M059J (cell line): ENCODE data around the gene MAP4. TPM values are rescaled to one million over a fixed set of nuclear protein-coding genes. Genes with fewer than 3 reads are reported as not detected.
"Not testable (repeated sequence)": the region's sequence is repeated elsewhere in the genome, so short reads cannot be mapped to it uniquely, and the experiment has no call there.

Experiments used
- DNase-seq: peaks from one replicate; pipeline ENCODE4 v3.0.0-alpha.2; 2012; ENCODE audit warnings: low read depth
- total RNA-seq: library from RNA; depleted of rRNA; stranded (reverse); fragments of >200 nt; shearing (Covaris generic); gene quantifications from 2 replicates; pipeline ENCODE4 v1.2.3, GENCODE V29; 2014; rRNA removed

Gene MAP4, protein sequence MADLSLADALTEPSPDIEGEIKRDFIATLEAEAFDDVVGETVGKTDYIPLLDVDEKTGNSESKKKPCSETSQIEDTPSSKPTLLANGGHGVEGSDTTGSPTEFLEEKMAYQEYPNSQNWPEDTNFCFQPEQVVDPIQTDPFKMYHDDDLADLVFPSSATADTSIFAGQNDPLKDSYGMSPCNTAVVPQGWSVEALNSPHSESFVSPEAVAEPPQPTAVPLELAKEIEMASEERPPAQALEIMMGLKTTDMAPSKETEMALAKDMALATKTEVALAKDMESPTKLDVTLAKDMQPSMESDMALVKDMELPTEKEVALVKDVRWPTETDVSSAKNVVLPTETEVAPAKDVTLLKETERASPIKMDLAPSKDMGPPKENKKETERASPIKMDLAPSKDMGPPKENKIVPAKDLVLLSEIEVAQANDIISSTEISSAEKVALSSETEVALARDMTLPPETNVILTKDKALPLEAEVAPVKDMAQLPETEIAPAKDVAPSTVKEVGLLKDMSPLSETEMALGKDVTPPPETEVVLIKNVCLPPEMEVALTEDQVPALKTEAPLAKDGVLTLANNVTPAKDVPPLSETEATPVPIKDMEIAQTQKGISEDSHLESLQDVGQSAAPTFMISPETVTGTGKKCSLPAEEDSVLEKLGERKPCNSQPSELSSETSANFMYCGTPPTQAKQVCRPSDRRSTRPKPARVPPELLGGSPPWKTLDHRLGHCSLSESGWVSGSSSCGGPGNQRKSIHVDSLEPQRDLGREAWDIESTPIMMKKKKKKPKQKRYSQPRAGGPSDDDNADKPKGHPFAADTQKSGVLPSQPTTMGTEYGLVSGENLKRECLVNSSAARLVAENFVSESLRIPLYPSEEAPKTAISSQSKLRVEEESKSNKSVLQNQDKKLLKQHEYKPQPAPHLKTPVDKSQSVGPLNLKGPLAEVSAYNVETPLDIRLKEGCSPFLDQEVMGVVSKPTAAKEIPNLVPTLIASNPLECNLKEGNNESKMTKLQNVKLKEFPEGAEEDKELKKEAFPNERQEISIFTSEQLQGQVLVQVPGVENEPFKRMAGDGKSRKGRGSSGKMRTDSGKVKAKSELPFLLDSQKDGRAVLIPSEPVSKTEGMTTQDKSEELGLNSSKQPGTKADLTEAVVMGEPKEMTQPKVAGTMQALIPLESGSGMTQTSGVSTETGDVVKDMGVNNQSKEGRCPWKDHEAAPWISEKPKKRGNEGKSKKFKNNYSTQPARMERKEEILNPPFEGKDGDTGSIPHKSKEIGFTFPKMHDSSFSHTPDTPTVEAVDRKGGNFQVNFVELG (N-terminal part only)
- total RNA-seq, result 56.3 and 95.5 TPM in 2 replicates

DNA sequence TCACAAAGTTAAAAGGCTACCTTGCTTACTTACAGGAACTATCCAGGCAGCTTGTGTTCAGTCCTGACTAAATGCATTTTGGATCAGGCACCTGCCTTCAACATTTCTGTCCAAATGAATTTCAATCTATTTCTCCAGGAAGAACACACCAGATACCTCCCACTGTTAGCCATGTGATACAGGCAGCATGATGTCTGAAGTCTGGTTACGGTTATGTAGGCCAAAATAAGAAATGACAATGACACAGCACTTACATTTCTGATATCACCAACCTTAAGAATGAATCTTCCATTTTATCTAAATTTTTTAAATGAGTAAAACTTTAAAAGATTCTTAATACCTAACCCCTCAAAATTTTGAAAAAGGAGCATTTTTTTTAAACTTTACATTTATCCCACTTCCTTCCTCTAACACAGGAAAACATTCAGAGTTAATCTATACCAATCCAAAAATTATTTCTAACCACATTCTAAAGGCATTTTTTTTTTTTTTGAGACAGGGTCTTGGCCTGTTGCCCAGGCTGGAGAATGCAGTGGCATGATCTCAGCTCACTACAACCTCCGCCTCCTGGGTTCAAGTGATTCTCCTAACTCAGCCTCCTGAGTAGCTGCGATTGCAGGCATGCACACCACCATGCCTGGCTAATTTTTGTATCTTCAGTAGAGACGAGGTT is at the start of gene MAP4:
MAP4 (minus strand) TSS at position 116 of the 673 bp plus-strand sequence. CDS start 17,556 bp downstream, outside the sequence.
- DNase-seq, result peak; percentile 27

DNA sequence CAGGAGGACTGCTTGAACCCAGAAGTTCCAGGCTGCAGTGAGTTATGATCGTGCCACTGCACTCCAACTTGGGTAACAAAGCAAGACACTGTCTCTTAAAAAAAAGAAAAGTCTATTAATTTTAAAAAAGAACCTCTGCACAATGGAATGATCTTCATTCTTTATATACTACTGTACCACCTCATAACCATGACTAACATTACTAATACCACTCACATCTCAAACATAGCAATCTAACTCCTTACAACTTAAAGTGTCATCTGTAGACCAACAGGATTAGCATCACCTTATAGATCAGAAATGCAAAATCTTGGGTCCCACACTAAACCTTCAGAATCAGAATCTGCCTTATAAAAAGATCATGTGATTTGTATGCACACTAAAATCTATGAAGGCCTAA is 48.8 kb upstream of the MAP4 start:
- DNase-seq, result no peak

DNA sequence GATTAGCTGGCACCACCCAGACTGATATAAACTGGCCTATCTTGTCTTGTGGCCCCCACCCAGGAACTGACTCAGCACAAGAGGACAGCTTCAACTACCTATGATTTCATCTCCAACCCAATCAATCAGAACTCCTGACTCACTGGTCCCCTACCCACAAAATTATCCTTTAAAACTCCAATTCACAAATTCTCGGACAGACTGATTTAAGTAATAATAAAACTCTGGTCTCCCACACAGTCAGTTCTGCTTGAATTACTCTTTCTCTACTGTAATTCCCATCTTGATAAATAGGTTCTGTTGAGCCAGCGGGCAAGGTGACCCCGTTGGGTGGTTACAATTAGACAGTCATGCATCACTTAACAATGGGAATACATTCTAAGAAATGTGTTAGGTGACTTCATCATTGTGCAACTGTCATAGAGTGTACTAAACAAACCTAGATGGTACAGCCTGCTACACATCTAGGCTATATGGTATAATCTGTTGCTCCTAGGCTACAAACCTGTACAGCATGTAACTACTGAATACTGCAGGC is 48.1 kb upstream of the MAP4 start:
- peak; percentile 30 for DNase-seq

DNA sequence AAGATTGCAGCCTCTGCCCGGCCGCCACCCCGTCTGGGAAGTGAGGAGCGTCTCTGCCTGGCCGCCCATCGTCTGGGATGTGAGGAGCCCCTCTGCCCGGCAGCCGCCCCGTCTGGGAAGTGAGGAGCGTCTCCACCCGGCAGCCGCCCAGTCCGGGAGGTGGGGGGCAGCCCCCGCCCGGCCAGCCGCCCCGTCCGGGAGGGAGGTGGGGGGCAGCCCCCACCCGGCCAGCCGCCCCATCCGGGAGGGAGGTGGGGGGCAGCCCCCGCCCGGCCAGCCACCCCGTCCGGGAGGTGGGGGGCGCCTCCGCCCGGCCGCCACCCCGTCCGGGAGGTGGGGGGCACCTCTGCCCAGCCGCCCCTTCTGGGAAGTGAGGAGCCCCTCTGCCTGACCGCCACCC is 45.4 kb upstream of the MAP4 start:
- DNase-seq, result not testable (repeated sequence)

DNA sequence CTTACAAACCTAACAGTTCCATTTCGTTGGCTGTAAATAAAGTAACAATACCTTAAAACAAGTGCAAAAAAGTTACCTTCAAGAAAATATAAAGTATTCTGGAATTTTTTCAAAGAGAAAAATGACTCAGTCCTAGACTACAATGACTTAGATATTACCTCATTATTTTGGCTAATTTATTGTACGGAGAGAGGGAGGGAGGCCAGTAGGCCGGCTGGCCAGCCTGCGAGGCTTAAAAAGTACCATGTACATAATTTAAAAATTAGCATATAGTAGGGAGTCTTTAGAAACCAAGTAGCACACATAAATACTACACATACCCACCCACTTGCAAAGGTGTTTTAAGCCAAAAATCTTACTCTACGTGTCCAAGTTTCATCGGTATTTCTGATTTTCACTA is 41.9 kb upstream of the MAP4 start:
- no peak for DNase-seq

DNA sequence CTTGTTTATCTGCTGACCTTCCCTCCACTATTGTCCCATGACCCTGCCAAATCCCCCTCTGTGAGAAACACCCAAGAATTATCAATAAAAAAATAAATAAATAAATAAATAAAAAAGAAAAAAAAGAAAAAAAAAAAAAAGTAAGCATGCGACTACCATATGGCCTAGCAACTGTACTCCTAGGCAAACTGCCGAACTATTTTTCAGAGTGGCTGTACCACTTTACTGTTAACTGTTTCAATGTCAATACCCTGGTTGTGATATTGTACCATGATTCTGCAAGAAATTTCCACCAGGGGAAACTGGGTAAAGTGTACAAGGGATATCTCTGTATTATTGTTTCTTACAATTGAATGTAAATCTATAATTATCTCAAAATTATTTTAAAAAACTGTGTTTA is 41.3 kb upstream of the MAP4 start:
- DNase-seq, result no peak

DNA sequence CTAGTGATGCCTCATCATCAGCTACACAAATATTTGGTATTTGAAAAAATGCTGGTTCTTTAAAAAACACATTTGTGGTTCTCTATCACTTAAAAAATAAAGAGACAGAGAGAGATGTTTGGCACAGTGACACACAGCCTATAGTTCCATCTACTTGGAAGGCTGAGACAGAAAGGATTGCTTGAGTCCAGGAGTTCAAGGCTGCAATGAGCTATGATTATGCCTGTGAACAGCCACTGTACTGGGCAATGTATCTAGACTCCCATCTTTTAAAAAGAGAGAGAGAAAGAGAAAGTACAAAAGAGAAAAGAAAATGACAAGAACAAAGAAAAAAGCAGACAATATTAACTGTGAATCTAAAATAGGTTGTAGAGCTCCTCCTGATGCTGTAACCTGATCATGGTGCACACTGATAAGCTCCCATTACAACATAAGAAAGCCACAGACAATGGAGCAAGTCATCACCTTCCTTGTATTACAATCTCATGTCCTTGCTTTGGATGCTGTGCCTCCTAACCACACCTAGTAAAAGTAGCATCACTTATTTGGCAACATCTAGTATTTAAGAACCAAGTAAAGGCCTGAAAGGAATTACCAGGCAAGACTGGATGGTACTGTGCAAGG is 31.7 kb upstream of the MAP4 start:
- DNase-seq, result peak; percentile 56

DNA sequence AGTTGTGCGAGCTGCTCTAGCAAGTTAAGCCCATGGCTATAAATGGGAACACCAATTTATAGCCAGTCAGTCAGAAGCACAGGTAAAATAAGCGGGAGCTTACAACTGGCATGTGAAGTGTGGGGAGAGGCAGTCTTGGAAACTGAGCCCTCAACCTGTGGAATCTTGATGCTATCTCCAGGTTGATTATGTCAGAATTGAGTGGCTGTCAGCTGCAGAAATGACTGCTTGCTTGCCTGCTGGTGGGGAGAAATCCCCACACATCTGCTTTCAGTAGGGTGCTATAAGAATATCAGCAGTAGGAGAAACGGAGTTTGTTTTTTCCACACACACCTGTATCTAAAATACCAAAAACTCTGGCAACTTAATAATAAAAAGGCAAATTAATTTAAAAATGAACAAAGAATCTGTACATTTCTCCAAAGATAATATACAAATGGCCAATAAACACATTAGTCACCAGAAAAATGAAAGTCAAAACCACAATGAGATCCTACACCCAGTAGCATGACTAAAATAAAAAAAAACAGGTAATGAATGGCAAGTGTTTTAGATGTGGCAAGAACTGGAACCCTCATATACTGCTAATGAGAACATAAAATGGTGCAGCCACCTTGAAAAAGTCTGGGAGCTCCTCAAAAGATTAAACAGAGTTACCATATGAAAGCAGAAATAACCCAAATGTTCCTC is 26.0 kb upstream of the MAP4 start:
- peak; percentile 42 for DNase-seq

DNA sequence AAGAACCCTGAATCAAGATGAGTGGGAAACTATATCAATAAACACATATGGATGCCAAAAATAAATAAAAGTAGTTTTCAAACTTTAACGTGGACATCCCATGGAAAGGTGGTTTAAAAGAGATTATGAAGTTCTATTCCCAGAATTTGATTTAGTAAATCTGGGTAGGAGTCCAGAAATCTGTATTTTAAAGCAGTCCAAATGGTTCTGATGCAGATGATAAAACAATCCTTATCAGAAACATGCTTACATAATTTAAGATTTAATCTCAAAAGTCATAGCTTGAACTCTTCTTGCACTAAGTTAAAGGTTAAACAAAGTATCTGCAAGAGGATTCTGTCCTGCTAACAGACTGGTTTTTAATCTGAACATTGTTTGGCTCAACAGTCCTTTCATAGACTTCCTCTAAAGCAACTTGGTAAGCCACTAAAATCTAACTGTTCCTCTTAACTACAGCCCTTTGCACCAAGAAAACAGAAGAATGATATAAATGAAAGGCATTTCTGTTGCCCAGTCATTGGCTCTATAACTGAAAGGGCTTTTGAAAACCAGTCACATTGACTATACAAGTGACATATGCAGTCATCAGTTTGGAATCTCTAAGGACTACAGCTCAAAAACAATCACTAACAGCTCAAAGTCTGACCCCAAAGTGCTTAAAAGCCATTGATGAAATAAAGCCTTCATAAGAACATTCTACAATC is 23.4 kb upstream of the MAP4 start:
- DNase-seq, result peak; percentile 93

DNA sequence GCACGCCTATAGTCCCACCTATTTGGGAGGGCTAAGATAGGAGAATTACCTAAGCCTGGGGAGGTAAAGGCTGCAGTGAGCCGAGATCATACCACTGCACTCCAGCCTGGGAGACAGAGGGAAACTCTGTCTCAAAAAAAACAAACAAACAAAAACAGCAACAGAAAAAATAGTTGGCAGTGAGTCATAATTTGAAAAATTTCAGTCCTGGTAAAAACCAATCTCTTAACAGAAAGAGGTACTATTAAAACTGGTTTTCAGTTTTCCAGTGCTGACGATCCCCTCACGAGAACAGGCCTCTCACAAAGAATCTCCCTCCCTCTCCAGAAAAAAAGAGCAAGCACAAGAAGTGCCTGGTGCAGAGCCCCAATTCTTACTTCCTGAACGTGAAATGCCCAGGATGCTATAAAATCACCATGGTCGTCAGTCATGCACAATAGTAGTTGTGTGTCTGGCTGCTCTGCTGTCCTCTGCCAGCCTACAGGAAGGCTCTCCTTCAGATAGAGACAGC is 22.8 kb upstream of the MAP4 start:
- DNase-seq, result peak; percentile 61

DNA sequence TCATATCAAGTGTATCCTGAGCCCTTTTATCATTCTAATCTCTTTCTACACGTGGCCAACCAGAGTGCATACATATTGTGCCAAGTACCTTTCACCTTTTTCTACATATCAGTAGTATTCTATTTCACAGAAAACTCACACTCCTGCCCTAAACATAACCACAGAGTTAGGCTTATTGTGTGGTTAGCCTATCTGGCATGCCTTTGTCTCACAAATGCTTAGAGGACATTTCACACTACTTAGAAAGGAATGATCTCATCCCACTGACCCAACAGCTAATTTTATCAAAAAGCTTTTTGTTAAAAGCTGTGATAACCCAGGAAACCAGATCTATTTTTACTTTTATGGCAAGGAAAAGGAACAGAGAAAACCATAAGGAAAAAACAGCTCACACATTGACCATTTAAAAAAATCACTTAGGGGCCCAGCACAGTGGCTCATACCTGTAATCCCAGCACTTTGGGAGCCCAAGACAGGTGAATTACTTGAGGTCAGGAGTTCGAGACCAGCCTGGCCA is 17.8 kb upstream of the MAP4 start:
- DNase-seq, result peak; percentile 94

DNA sequence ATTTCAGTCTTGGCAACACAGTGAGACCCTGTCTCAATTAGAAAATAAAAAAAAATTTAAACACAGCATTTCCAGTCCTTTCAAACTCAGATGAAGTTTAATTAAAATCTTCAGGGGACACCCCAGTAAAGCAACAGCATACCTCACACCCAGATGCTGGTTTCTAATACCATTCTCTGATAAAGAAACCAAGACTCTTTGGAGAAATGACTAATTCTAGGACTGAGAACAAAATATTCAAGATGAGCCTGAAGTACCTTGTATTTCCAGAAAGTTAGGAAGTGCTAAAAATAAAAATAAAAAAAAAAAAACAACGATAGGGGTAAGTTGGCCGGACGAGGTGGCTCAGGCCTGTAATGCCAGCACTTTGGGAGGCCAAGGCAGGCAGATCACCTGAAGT is 14.0 kb upstream of the MAP4 start:
- no peak for DNase-seq

DNA sequence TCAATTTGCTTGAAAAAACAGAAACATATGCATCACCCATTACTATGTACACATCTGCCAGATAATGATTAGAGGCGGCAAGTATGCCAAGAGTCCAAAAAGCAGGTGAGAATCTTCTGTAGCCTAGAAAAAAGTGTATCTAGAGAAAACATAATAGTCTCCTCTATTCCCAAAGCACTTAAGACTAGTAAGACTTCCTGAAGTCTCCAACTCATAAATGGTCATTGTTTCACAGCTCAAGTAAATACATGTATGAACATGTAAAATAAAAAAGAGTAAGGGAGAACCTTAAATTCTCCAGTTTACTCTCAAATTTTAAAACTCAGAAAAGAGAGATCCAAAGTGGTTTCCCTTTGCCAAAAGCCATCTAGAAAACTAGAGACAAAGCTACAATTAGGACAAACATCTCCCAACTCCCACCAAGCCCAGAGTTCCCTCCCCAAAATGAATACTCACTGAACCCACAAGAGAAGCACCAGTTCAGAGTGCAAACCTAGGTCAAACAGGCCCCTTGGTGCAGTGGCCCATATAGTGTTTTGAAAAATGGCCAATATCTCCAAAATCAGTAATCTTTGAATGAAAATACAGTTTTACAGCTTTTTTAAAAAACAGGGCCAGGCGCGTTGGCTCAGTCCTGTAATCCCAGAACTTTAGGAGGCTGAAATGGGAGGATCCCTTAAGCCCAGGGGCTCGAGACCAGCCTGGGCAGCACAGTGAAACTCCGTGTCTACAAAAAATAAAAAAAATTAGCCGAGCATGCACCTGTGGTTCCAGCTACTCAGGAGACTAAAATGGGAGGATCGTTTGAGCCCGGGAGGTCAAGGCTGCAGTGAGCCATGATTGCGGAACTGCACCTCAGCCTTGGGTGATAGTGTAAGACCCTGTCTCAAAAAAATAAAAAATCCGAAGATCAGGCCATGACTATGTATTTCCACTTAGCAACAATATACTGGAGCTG is 11.0 kb upstream of the MAP4 start:
- DNase-seq, result no peak

DNA sequence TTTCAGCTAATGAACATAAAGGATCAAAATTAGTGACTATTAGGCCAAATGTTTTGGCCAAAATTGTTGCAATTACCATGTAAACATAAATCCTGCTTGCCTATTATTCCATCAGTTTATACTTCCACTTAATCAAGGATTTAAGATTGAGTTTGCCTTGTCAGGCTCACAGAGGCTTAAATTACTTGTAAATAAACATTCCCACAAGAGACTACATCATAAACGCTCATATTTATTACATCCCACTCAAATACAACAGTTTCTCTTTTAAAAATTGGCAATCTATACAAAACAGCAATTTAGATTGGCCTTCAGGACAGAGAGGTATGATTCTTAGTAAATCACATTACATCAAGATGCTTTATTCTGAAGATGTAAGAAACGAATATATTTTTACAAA is 9.9 kb upstream of the MAP4 start:
- no peak for DNase-seq

DNA sequence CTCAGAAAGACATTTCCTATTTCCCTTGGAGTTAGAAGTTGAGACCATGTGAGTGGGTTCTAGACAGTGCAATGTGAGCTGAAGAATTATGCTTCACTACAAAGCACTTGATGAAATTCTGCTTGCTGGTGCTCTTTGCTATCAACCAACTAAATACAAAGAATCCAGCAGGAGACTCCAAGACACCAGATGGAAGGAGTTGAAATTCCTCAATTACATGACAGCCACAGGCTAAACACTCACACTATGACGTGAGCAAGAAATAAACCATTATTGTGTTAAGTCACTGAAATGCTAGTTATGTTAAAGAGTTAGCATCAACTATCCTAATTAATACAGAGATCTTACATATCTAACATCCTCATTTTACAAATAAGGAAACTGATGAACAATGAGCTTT is 8.2 kb upstream of the MAP4 start:
- DNase-seq, result no peak

DNA sequence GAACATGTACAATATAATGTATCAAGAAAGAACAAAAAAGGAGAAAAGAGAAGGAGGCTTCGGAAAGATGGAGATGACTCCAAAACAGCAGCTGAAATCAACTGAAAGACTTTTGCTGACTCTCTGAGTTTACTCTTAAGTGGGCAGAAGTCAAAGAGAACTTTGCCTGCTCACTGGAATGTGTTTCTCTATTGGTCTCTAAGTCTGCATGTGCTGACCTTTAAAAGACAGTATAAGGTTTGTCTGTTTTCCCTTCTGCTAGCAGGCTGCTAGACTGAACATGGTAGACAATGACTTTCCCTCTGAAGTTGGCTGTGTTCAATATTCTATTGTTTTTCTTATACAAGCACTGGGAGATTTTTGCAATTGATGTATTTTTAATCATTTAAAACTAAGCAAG is 7.2 kb upstream of the MAP4 start:
- no peak for DNase-seq

DNA sequence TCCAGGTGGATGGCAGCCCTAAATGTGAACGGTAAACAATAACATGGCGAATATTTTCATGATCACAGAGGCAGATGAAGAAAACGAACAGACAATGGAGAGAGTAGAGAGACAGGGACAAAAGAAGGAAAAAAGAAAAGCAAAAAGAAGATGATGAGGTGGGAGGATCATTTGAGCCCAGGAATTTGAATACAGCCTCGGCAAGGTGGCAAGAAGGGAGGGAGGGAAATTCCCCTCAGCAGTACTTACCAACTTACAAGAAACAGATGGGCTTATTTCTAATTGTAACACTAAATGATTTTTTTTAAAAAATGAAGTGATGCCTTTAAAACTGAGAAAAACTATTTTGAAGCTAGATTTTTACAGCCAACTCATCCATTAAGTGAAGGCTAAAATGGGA is 6.0 kb upstream of the MAP4 start:
- DNase-seq, result no peak

DNA sequence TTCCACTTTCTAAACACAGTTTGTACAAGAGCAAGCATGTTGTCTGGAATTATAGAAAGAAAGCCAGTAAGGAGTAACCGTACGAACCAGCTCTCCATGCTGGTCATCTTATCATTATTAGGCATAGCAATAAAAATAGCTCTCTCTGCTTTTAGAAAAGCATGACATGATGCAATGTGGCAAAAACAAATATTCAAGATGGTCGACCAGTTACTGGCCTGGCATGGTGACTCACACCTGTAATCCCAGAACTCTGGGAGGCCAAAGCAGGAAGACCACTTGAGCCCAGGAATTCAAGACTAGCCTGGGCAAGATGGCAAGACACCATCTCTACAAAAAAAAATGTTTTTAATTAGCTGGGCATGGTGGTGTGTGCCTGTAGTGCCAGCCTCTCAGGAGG is 2.6 kb upstream of the MAP4 start:
- peak; percentile 81 for DNase-seq
